Mesothelial cell of epicardium (in vitro differentiated cells): ENCODE results near the gene HMGCLL1. TPM values are rescaled to one million over a fixed set of nuclear protein-coding genes. Genes with fewer than 3 reads are reported as not detected.

Experiments used
- DNase-seq, 2 experiments: peaks; one replicate each; pipeline ENCODE4 v3.0.0; 2021; ENCODE audit warnings: low spot score in 2 of 2; ENCODE audit not compliant: unreplicated experiment in 2 of 2
- H3K27ac Mint-ChIP-seq: 2 replicates; pipeline ENCODE4 v1.8.0; 2021; ENCODE audit warnings: mixed read lengths
- H3K27me3 Mint-ChIP-seq: 2 replicates; pipeline ENCODE4 v1.8.0; 2021; ENCODE audit warnings: low read depth, mixed read lengths
- H3K36me3 Mint-ChIP-seq: 2 replicates; pipeline ENCODE4 v1.8.0; 2021; ENCODE audit warnings: mixed read lengths
- H3K4me1 Mint-ChIP-seq: 2 replicates; pipeline ENCODE4 v1.8.0; 2021; ENCODE audit warnings: mixed read lengths
- H3K4me3 Mint-ChIP-seq: 2 replicates; pipeline ENCODE4 v1.8.0; 2021; ENCODE audit warnings: mild to moderate bottlenecking, moderate library complexity, mixed read lengths
- H3K9me3 Mint-ChIP-seq: 2 replicates; pipeline ENCODE4 v1.8.0; 2021; ENCODE audit warnings: mixed read lengths
- total RNA-seq: library from RNA; stranded (reverse); gene quantifications from 3 replicates; pipeline ENCODE4 v1.2.1, GENCODE V29; 2021
- TF ChIP-seq, protein P1 (sequence below): fragments of 200-600 bp; sonication (generic); IDR thresholded peaks from one replicate; pipeline ENCODE4 v1.5.0; 2021; ENCODE audit warnings: antibody characterized with exemption; ENCODE audit not compliant: unreplicated experiment

HMGCLL1 gene
- total RNA-seq, 1 donor from 2014 or later, result 2.4 TPM

DNA sequence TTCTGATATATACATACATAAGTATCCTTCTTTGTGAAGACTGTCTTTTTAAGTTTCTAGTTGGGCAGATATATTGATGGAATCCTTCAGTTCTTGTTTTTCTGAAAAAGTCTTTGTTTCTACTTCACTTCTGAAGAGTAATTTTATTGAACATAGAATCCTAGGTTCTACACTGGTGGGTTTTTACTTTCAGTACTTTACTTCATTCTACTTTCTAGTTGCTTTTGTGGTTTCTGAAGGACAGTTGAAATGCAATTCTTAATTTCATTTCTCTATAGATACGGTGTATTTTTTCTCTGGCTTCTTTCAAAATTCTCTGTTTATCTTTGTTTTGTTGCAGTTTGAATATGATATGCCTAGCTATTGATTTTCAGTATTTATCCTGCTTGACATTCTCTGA, 105.3 kb downstream of the HMGCLL1 start:
- no peak for DNase-seq
- Mint-ChIP-seq H3K9me3 (peaks cover 14% of the 10 kb centered on the region), H3K4me1 (no peaks in the 10 kb centered on the region), H3K27ac (no peak overlapping the region), H3K27me3 (no peaks in the 10 kb centered on the region), H3K4me3 (no peak overlapping the region), H3K36me3 (peaks cover 10% of the 10 kb centered on the region)
- TF ChIP-seq, protein P1, sequence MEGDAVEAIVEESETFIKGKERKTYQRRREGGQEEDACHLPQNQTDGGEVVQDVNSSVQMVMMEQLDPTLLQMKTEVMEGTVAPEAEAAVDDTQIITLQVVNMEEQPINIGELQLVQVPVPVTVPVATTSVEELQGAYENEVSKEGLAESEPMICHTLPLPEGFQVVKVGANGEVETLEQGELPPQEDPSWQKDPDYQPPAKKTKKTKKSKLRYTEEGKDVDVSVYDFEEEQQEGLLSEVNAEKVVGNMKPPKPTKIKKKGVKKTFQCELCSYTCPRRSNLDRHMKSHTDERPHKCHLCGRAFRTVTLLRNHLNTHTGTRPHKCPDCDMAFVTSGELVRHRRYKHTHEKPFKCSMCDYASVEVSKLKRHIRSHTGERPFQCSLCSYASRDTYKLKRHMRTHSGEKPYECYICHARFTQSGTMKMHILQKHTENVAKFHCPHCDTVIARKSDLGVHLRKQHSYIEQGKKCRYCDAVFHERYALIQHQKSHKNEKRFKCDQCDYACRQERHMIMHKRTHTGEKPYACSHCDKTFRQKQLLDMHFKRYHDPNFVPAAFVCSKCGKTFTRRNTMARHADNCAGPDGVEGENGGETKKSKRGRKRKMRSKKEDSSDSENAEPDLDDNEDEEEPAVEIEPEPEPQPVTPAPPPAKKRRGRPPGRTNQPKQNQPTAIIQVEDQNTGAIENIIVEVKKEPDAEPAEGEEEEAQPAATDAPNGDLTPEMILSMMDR, result no peak

- H3K27me3 Mint-ChIP-seq, result no peaks in the 10 kb centered on the region
- TF ChIP-seq, protein P1, result no peak
- H3K36me3 Mint-ChIP-seq, result peaks cover 10% of the 10 kb centered on the region
- H3K4me3 Mint-ChIP-seq, result no peak overlapping the region
- H3K27ac Mint-ChIP-seq, result no peak overlapping the region
- H3K4me1 Mint-ChIP-seq, result peaks cover 2% of the 10 kb centered on the region
- no peak for DNase-seq
- H3K9me3 Mint-ChIP-seq, result peaks cover 14% of the 10 kb centered on the region
Measured at GRCh38 chr6:55469951-55470366, 109.0 kb downstream of the HMGCLL1 start.

- DNase-seq, result no peak
- no peaks in the 10 kb centered on the region for H3K9me3 Mint-ChIP-seq
- H3K4me3 Mint-ChIP-seq, result no peak overlapping the region
- TF ChIP-seq, protein P1, result no peak
- peaks cover 5% of the 10 kb centered on the region for H3K27me3 Mint-ChIP-seq
- no peaks in the 10 kb centered on the region for H3K36me3 Mint-ChIP-seq
- no peak overlapping the region for H3K27ac Mint-ChIP-seq
- H3K4me1 Mint-ChIP-seq, result peaks cover 7% of the 10 kb centered on the region
Measured at GRCh38 chr6:55456016-55456415, 123.0 kb downstream of the HMGCLL1 start.

GRCh38 chr6:55450005-55450404, 129.0 kb downstream of the HMGCLL1 start:
- Mint-ChIP-seq H3K36me3 (no peaks in the 10 kb centered on the region), H3K4me1 (peaks cover 10% of the 10 kb centered on the region), H3K4me3 (no peak overlapping the region), H3K9me3 (no peaks in the 10 kb centered on the region), H3K27ac (no peak overlapping the region), H3K27me3 (no peaks in the 10 kb centered on the region)
- no peak for DNase-seq
- TF ChIP-seq, protein P1, result no peak

DNA sequence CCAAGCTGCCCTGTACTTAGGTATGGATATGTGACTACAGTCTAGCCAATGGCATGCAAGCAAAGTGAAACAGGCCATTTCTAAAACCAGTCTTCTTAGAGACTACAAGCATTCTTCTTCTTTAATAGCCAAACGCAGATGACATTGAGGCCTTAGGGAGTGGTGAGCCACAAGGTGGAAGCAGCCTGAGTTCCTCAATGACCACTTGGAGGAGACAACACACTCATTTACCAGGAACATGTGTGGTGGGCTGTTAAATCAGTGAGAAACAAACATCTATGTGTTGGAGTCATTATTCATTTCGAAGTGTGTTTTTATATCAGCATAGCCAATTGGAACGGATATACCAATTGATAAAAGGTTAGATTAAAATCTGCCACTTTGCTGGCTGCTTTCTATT, 129.8 kb downstream of the HMGCLL1 start:
- TF ChIP-seq, protein P1, result no peak
- H3K27ac Mint-ChIP-seq, result peak overlapping the region; percentile 1
- H3K4me1 Mint-ChIP-seq, result peaks cover 10% of the 10 kb centered on the region
- H3K4me3 Mint-ChIP-seq, result no peak overlapping the region
- DNase-seq, result no peak
- H3K36me3 Mint-ChIP-seq, result no peaks in the 10 kb centered on the region
- H3K27me3 Mint-ChIP-seq, result no peaks in the 10 kb centered on the region
- H3K9me3 Mint-ChIP-seq, result no peaks in the 10 kb centered on the region

GRCh38 chr6:55448451-55448850, 130.5 kb downstream of the HMGCLL1 start:
- Mint-ChIP-seq H3K27me3 (no peaks in the 10 kb centered on the region), H3K36me3 (no peaks in the 10 kb centered on the region), H3K9me3 (no peaks in the 10 kb centered on the region), H3K4me3 (no peak overlapping the region), H3K4me1 (peaks cover 10% of the 10 kb centered on the region), H3K27ac (no peak overlapping the region)
- DNase-seq, result no peak
- TF ChIP-seq, protein P1, result no peak
